ENCODE data around the gene PARP6.

Gene PARP6

GRCh38 chr15:72227720-72228119, 44.6 kb downstream of the PARP6 start:
- DNase-seq (ENCODE audit: insufficient read length, low spot score): no peak
- TF ChIP-seq POU2F2 (IDR thresholded peaks at IDR 0.05; ENCODE audit: low read depth, low read length): no peak
- TF ChIP-seq TAF1 (IDR thresholded peaks at IDR 0.05; ENCODE audit: low read depth, low read length): no peak
- no peak for TF ChIP-seq POLR2A (IDR thresholded peaks at IDR 0.05; ENCODE audit: low read depth, low read length)
- no peak for TF ChIP-seq PAX5 (IDR thresholded peaks at IDR 0.05; ENCODE audit: insufficient read depth, low read length, severe bottlenecking)
- TF ChIP-seq POLR2AphosphoS5 (IDR thresholded peaks at IDR 0.05; ENCODE audit: low read depth, low read length): no peak
- TF ChIP-seq SPI1 (IDR thresholded peaks at IDR 0.05; ENCODE audit: low read depth, low read length): no peak
- FAIRE-seq: no peak

GRCh38 chr15:72227192-72227586, 45.2 kb downstream of the PARP6 start:
- DNase-seq (ENCODE audit: insufficient read length, low spot score): no peak
- no peak for FAIRE-seq
- TF ChIP-seq TAF1 (IDR thresholded peaks at IDR 0.05; ENCODE audit: low read depth, low read length) (no peak), PAX5 (IDR thresholded peaks at IDR 0.05; ENCODE audit: insufficient read depth, low read length, severe bottlenecking) (no peak), POLR2A (IDR thresholded peaks at IDR 0.05; ENCODE audit: low read depth, low read length) (no peak; the same call in 1 of the 2 replicates), POU2F2 (IDR thresholded peaks at IDR 0.05; ENCODE audit: low read depth, low read length) (no peak), POLR2AphosphoS5 (IDR thresholded peaks at IDR 0.05; ENCODE audit: low read depth, low read length) (no peak), SPI1 (IDR thresholded peaks at IDR 0.05; ENCODE audit: low read depth, low read length) (no peak)

GRCh38 chr15:72223278-72223677, 49.1 kb downstream of the PARP6 start:
- DNase-seq (ENCODE audit: insufficient read length, low spot score): no peak
- TF ChIP-seq PAX5 (IDR thresholded peaks at IDR 0.05; ENCODE audit: insufficient read depth, low read length, severe bottlenecking) (no peak), POLR2A (IDR thresholded peaks at IDR 0.05; ENCODE audit: low read depth, low read length) (no peak), POU2F2 (IDR thresholded peaks at IDR 0.05; ENCODE audit: low read depth, low read length) (no peak), SPI1 (IDR thresholded peaks at IDR 0.05; ENCODE audit: low read depth, low read length) (no peak), TAF1 (IDR thresholded peaks at IDR 0.05; ENCODE audit: low read depth, low read length) (no peak), POLR2AphosphoS5 (IDR thresholded peaks at IDR 0.05; ENCODE audit: low read depth, low read length) (peak; percentile 37; the same call in 1 of the 2 replicates)
- FAIRE-seq: no peak

GRCh38 chr15:72222393-72222792, 50.0 kb downstream of the PARP6 start:
- DNase-seq (ENCODE audit: insufficient read length, low spot score): no peak
- TF ChIP-seq TAF1 (IDR thresholded peaks at IDR 0.05; ENCODE audit: low read depth, low read length) (no peak), SPI1 (IDR thresholded peaks at IDR 0.05; ENCODE audit: low read depth, low read length) (no peak), POU2F2 (IDR thresholded peaks at IDR 0.05; ENCODE audit: low read depth, low read length) (no peak), POLR2AphosphoS5 (IDR thresholded peaks at IDR 0.05; ENCODE audit: low read depth, low read length) (peak; percentile 78), PAX5 (IDR thresholded peaks at IDR 0.05; ENCODE audit: insufficient read depth, low read length, severe bottlenecking) (no peak), POLR2A (IDR thresholded peaks at IDR 0.05; ENCODE audit: low read depth, low read length) (peak; percentile 50; the same call in 1 of the 2 replicates)
- FAIRE-seq: no peak

GRCh38 chr15:72220687-72221086, 51.7 kb downstream of the PARP6 start:
- TF ChIP-seq POLR2AphosphoS5 (IDR thresholded peaks at IDR 0.05; ENCODE audit: low read depth, low read length): no peak
- no peak for TF ChIP-seq POU2F2 (IDR thresholded peaks at IDR 0.05; ENCODE audit: low read depth, low read length)
- no peak for TF ChIP-seq TAF1 (IDR thresholded peaks at IDR 0.05; ENCODE audit: low read depth, low read length)
- no peak for TF ChIP-seq PAX5 (IDR thresholded peaks at IDR 0.05; ENCODE audit: insufficient read depth, low read length, severe bottlenecking)
- DNase-seq (ENCODE audit: insufficient read length, low spot score) (no peak), FAIRE-seq (no peak)

- TF ChIP-seq SPI1 (IDR thresholded peaks at IDR 0.05; ENCODE audit: low read depth, low read length) (no peak), POLR2AphosphoS5 (IDR thresholded peaks at IDR 0.05; ENCODE audit: low read depth, low read length) (no peak), POLR2A (IDR thresholded peaks at IDR 0.05; ENCODE audit: low read depth, low read length) (no peak), PAX5 (IDR thresholded peaks at IDR 0.05; ENCODE audit: insufficient read depth, low read length, severe bottlenecking) (no peak), POU2F2 (IDR thresholded peaks at IDR 0.05; ENCODE audit: low read depth, low read length) (no peak), TAF1 (IDR thresholded peaks at IDR 0.05; ENCODE audit: low read depth, low read length) (no peak)
- no peak for DNase-seq (ENCODE audit: insufficient read length, low spot score)
- no peak for FAIRE-seq
Measured at GRCh38 chr15:72217216-72217615, 55.1 kb downstream of the PARP6 start.

- TF ChIP-seq PAX5 (IDR thresholded peaks at IDR 0.05; ENCODE audit: insufficient read depth, low read length, severe bottlenecking) (no peak), TAF1 (IDR thresholded peaks at IDR 0.05; ENCODE audit: low read depth, low read length) (no peak), POLR2AphosphoS5 (IDR thresholded peaks at IDR 0.05; ENCODE audit: low read depth, low read length) (no peak), SPI1 (IDR thresholded peaks at IDR 0.05; ENCODE audit: low read depth, low read length) (no peak), POLR2A (IDR thresholded peaks at IDR 0.05; ENCODE audit: low read depth, low read length) (no peak), POU2F2 (IDR thresholded peaks at IDR 0.05; ENCODE audit: low read depth, low read length) (no peak)
- DNase-seq (ENCODE audit: insufficient read length, low spot score): no peak
- FAIRE-seq: no peak
Measured at GRCh38 chr15:72216079-72216478, 56.3 kb downstream of the PARP6 start.

GRCh38 chr15:72207558-72208085, 64.7 kb downstream of the PARP6 start:
- no peak for TF ChIP-seq POU2F2 (IDR thresholded peaks at IDR 0.05; ENCODE audit: low read depth, low read length)
- no peak for TF ChIP-seq SPI1 (IDR thresholded peaks at IDR 0.05; ENCODE audit: low read depth, low read length)
- TF ChIP-seq TAF1 (IDR thresholded peaks at IDR 0.05; ENCODE audit: low read depth, low read length): no peak
- no peak; the same call in none of the 2 replicates for TF ChIP-seq POLR2A (IDR thresholded peaks at IDR 0.05; ENCODE audit: low read depth, low read length)
- TF ChIP-seq PAX5 (IDR thresholded peaks at IDR 0.05; ENCODE audit: insufficient read depth, low read length, severe bottlenecking): no peak
- TF ChIP-seq POLR2AphosphoS5 (IDR thresholded peaks at IDR 0.05; ENCODE audit: low read depth, low read length): no peak; the same call in 1 of the 2 replicates
- FAIRE-seq (no peak), DNase-seq (ENCODE audit: insufficient read length, low spot score) (no peak)

GRCh38 chr15:72206677-72207000, 65.7 kb downstream of the PARP6 start:
- DNase-seq (ENCODE audit: insufficient read length, low spot score) (no peak), FAIRE-seq (peak; percentile 20)
- TF ChIP-seq SPI1 (IDR thresholded peaks at IDR 0.05; ENCODE audit: low read depth, low read length) (no peak), POLR2AphosphoS5 (IDR thresholded peaks at IDR 0.05; ENCODE audit: low read depth, low read length) (no peak; the same call in 1 of the 2 replicates), POU2F2 (IDR thresholded peaks at IDR 0.05; ENCODE audit: low read depth, low read length) (no peak), POLR2A (IDR thresholded peaks at IDR 0.05; ENCODE audit: low read depth, low read length) (no peak), TAF1 (IDR thresholded peaks at IDR 0.05; ENCODE audit: low read depth, low read length) (no peak), PAX5 (IDR thresholded peaks at IDR 0.05; ENCODE audit: insufficient read depth, low read length, severe bottlenecking) (no peak)
